KMS-11 (cell line): ENCODE data around the gene ADRA2C.

ENCODE experiments used
- H2AFZ ChIP-seq: fragments of 200-600 bp; sonication (generic); 2 replicates; pipeline ENCODE4 v1.6.1; 2016; ENCODE audit warnings: antibody characterized with exemption, mixed run types, low read depth
- H3K27ac ChIP-seq: fragments of 200-600 bp; sonication (generic); 2 replicates; pipeline ENCODE4 v1.6.1; 2016; ENCODE audit warnings: mild to moderate bottlenecking, mixed run types
- H3K27me3 ChIP-seq: fragments of 200-600 bp; sonication (generic); 2 replicates; pipeline ENCODE4 v1.6.1; 2017; ENCODE audit warnings: mild to moderate bottlenecking, low read depth, mixed run types, moderate library complexity; ENCODE audit not compliant: insufficient read depth
- H3K36me3 ChIP-seq: fragments of 200-600 bp; sonication (generic); 2 replicates; pipeline ENCODE4 v1.6.1; 2017; ENCODE audit warnings: mild to moderate bottlenecking, mixed run types; ENCODE audit not compliant: insufficient read depth
- H3K4me1 ChIP-seq: fragments of 200-600 bp; sonication (generic); 2 replicates; pipeline ENCODE4 v1.6.1; 2016; ENCODE audit warnings: mild to moderate bottlenecking, low read depth, mixed run types; ENCODE audit not compliant: poor library complexity, severe bottlenecking
- H3K4me2 ChIP-seq: fragments of 200-600 bp; sonication (generic); 2 replicates; pipeline ENCODE4 v1.7.0; 2016; ENCODE audit warnings: mild to moderate bottlenecking, mixed run types
- H3K4me3 ChIP-seq: fragments of 200-600 bp; sonication (generic); IDR thresholded peaks from 2 replicates; pipeline ENCODE4 v1.6.1; 2017; ENCODE audit warnings: low read depth, low read length, mixed read lengths; ENCODE audit not compliant: insufficient read depth
- H3K79me2 ChIP-seq: fragments of 200-600 bp; sonication (generic); 2 replicates; pipeline ENCODE4 v1.6.1; 2016; ENCODE audit warnings: low read depth, mixed run types; ENCODE audit not compliant: insufficient read depth
- H3K9ac ChIP-seq: fragments of 200-600 bp; sonication (generic); 2 replicates; pipeline ENCODE4 v1.6.1; 2016; ENCODE audit warnings: mild to moderate bottlenecking, mixed run types
- H4K20me1 ChIP-seq: fragments of 200-600 bp; sonication (generic); 2 replicates; pipeline ENCODE4 v1.6.1; 2016; ENCODE audit warnings: mild to moderate bottlenecking, mixed run types; ENCODE audit not compliant: insufficient read depth
- TF ChIP-seq, protein P1 (sequence below): fragments of 200-600 bp; sonication (generic); conservative IDR thresholded peaks from 2 replicates; pipeline ENCODE4 v1.6.1; 2017; ENCODE audit warnings: low read depth, mild to moderate bottlenecking, antibody characterized with exemption, low read length, moderate library complexity, mixed read lengths

ADRA2C gene

DNA sequence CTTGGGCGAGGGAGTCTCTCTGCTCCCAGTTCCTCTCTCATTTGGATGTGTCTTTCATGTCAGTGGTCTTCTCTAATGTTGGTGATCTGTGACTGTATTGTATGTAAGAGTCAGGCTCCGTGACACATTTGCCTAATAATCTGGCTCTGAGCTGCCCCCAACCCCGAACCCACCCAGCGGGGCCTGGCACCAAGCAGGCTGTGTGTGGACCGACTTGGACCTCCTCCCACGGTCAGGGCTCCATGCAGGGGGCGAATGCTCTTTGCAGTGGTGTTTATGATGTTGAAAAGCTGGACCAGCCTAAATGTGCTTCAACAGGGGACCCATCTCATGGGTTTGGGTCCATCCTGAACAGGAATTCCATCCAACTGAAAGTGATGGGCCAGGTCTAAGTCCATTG, 47.0 kb upstream of the ADRA2C start:
- TF ChIP-seq, protein P1, sequence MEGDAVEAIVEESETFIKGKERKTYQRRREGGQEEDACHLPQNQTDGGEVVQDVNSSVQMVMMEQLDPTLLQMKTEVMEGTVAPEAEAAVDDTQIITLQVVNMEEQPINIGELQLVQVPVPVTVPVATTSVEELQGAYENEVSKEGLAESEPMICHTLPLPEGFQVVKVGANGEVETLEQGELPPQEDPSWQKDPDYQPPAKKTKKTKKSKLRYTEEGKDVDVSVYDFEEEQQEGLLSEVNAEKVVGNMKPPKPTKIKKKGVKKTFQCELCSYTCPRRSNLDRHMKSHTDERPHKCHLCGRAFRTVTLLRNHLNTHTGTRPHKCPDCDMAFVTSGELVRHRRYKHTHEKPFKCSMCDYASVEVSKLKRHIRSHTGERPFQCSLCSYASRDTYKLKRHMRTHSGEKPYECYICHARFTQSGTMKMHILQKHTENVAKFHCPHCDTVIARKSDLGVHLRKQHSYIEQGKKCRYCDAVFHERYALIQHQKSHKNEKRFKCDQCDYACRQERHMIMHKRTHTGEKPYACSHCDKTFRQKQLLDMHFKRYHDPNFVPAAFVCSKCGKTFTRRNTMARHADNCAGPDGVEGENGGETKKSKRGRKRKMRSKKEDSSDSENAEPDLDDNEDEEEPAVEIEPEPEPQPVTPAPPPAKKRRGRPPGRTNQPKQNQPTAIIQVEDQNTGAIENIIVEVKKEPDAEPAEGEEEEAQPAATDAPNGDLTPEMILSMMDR, result no peak
- H3K79me2 ChIP-seq, result no peaks in the 10 kb centered on the region

DNA sequence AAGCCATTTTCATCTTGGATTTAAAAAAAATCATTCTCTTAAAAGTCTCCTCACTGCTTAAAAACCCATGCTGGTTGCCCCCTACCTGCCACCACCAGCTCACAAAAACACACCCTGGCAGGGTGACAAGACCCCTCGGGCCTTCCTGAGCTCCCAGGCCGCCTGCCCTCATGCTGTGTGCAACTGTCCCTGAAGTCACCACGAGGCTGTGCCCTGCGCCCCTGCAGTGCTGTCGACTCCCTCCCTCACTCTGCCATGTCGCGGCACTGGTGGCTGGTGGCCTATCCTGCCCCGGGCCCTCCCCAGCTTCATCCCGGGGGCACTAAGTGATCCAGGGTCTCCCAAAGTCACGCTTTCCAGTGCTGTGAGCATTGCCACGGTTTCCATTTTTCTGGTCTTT, 46.3 kb upstream of the ADRA2C start:
- H4K20me1 ChIP-seq, result no peaks in the 10 kb centered on the region
- no peak overlapping the region for H3K27ac ChIP-seq
- no peaks in the 10 kb centered on the region for H3K4me1 ChIP-seq
- no peak overlapping the region for H3K9ac ChIP-seq
- no peak overlapping the region for H3K4me3 ChIP-seq
- no peak overlapping the region for H3K4me2 ChIP-seq
- TF ChIP-seq, protein P1, result no peak
- H3K27me3 ChIP-seq, result peaks cover 10% of the 10 kb centered on the region; the same call in 1 of the 2 replicates
- H3K79me2 ChIP-seq, result no peaks in the 10 kb centered on the region
- no peak overlapping the region for H2AFZ ChIP-seq
- H3K36me3 ChIP-seq, result no peaks in the 10 kb centered on the region

More for the DNA sequence above, 47.0 kb upstream of the ADRA2C start:
- Histone ChIP-seq H3K36me3 (no peaks in the 10 kb centered on the region), H2AFZ (no peak overlapping the region), H3K9ac (no peak overlapping the region), H3K27ac (no peak overlapping the region), H3K4me3 (no peak overlapping the region), H3K4me1 (no peaks in the 10 kb centered on the region), H4K20me1 (no peaks in the 10 kb centered on the region), H3K4me2 (no peak overlapping the region), H3K27me3 (peaks cover 10% of the 10 kb centered on the region; the same call in 1 of the 2 replicates)

DNA sequence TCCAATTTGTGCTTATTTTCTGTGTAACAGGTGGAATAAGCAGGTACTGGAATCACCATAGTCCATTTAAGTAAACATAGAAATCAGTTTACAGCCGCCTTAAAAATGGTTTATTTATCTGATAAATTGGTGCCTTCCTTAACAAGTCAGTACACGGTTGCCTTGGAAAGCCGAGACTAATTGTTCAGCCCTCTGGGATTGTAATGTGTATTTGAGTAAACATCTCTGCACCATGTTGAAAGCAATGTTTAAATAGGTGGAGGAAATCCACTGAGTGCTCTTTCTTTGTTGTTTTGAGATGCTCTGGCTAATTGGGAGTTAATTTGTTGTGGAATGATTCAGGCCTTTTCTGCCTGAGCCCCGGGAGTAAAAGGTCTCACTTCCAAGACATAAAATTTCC, 45.7 kb upstream of the ADRA2C start:
- Histone ChIP-seq H3K4me3 (no peak overlapping the region), H2AFZ (no peak overlapping the region), H3K27me3 (peaks cover 10% of the 10 kb centered on the region; the same call in 1 of the 2 replicates), H3K4me1 (no peaks in the 10 kb centered on the region), H3K36me3 (no peaks in the 10 kb centered on the region), H3K9ac (no peak overlapping the region), H3K27ac (no peak overlapping the region), H3K4me2 (no peak overlapping the region), H3K79me2 (no peaks in the 10 kb centered on the region), H4K20me1 (no peaks in the 10 kb centered on the region)
- TF ChIP-seq, protein P1, result no peak

DNA sequence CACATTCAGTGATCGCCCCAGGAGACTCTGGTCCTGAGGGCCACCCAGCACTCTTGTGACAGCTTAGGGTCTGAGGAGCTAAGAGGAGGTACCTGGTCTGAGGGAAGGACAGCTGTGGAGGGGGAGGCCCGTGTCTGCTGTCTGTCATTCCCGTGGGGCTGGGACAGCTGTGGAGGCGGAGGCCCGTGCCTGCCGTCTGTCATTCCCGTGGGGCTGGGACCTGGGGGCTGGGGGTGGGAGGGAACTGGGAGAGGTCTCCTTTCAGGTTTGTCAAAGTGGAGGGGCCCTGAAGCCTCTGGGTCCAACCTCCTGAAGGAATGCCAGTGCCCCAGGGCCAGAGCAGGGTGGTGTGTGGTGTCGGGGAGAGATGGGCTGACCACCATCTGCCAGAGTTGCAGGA, 45.0 kb upstream of the ADRA2C start:
- H3K4me3 ChIP-seq, result no peak overlapping the region
- H3K27ac ChIP-seq, result no peak overlapping the region
- H3K9ac ChIP-seq, result no peak overlapping the region
- H3K4me2 ChIP-seq, result no peak overlapping the region
- no peaks in the 10 kb centered on the region for H3K79me2 ChIP-seq
- H3K36me3 ChIP-seq, result no peaks in the 10 kb centered on the region
- H4K20me1 ChIP-seq, result no peaks in the 10 kb centered on the region
- no peak overlapping the region for H2AFZ ChIP-seq
- TF ChIP-seq, protein P1, result no peak
- peaks cover 9% of the 10 kb centered on the region; the same call in 1 of the 2 replicates for H3K27me3 ChIP-seq
- H3K4me1 ChIP-seq, result no peaks in the 10 kb centered on the region
